ENCODE results near the gene C10orf71. TPM values are rescaled to one million over a fixed set of nuclear protein-coding genes. Genes with fewer than 3 reads are reported as not detected.

C10orf71 gene
- total and polyA plus RNA-seq, 2 experiments from 2014 or later = not detected

GRCh38 chr10:49282306-49282705, 16.7 kb upstream of the C10orf71 start:
- H3K4me1 ChIP-seq (ENCODE audit: insufficient read depth) = no peaks in the 10 kb centered on the region
- H3K4me2 ChIP-seq = no peak overlapping the region
- H3K36me3 ChIP-seq (replicated peaks; ENCODE audit: insufficient read depth, low read depth) = no peaks in the 10 kb centered on the region
- no peak overlapping the region for H3K4me3 ChIP-seq
- no peaks in the 10 kb centered on the region for H3K79me2 ChIP-seq
- H4K20me1 ChIP-seq (ENCODE audit: insufficient read depth, poor library complexity, severe bottlenecking) = no peaks in the 10 kb centered on the region
- no peaks in the 10 kb centered on the region for H3K9me3 ChIP-seq (ENCODE audit: low read depth)
- H2AFZ ChIP-seq = no peak overlapping the region
- peaks cover 9% of the 10 kb centered on the region for H3K27me3 ChIP-seq
- TF ChIP-seq EZH2phosphoT487 (IDR thresholded peaks at IDR 0.05; ENCODE audit: low read depth, severe bottlenecking, unreplicated experiment) = no peak
- no peak for TF ChIP-seq EZH2 (IDR thresholded peaks at IDR 0.05; ENCODE audit: borderline replicate concordance)
- no peak for TF ChIP-seq CTCF (IDR thresholded peaks at IDR 0.05; ENCODE audit: poor library complexity)
- no peaks in the 10 kb centered on the region for H3K9me2 ChIP-seq (replicated peaks; ENCODE audit: insufficient read depth)
- no peak overlapping the region for H3K27ac ChIP-seq
- DNase-seq (ENCODE audit: low spot score) = no peak
- 80% methylated on average over 3 of the region's 3 CpGs for WGBS (ENCODE audit: low lambda C conversion rate, missing lambda C conversion rate)

- Histone ChIP-seq H3K27ac (no peak overlapping the region), H3K36me3 (replicated peaks; ENCODE audit: insufficient read depth, low read depth) (no peaks in the 10 kb centered on the region), H3K4me2 (no peak overlapping the region), H4K20me1 (ENCODE audit: insufficient read depth, poor library complexity, severe bottlenecking) (no peaks in the 10 kb centered on the region), H3K4me1 (ENCODE audit: insufficient read depth) (no peaks in the 10 kb centered on the region), H3K4me3 (no peak overlapping the region), H3K9me2 (replicated peaks; ENCODE audit: insufficient read depth) (no peaks in the 10 kb centered on the region), H2AFZ (no peak overlapping the region), H3K9me3 (ENCODE audit: low read depth) (no peaks in the 10 kb centered on the region), H3K79me2 (no peaks in the 10 kb centered on the region), H3K27me3 (peaks cover 9% of the 10 kb centered on the region)
- DNase-seq (ENCODE audit: low spot score) = no peak
- TF ChIP-seq EZH2 (IDR thresholded peaks at IDR 0.05; ENCODE audit: borderline replicate concordance) (no peak), CTCF (IDR thresholded peaks at IDR 0.05; ENCODE audit: poor library complexity) (no peak), EZH2phosphoT487 (IDR thresholded peaks at IDR 0.05; ENCODE audit: low read depth, severe bottlenecking, unreplicated experiment) (no peak)
- 46% methylated on average over 12 of the region's 12 CpGs for WGBS (ENCODE audit: low lambda C conversion rate, missing lambda C conversion rate)
Measured at GRCh38 chr10:49282879-49283341, 16.1 kb upstream of the C10orf71 start.

- Histone ChIP-seq H3K9me2 (replicated peaks; ENCODE audit: insufficient read depth) (no peaks in the 10 kb centered on the region), H3K9me3 (ENCODE audit: low read depth) (no peaks in the 10 kb centered on the region), H3K27me3 (peaks cover 9% of the 10 kb centered on the region), H3K4me3 (no peak overlapping the region), H3K79me2 (no peaks in the 10 kb centered on the region), H3K4me1 (ENCODE audit: insufficient read depth) (no peaks in the 10 kb centered on the region), H2AFZ (no peak overlapping the region), H3K4me2 (no peak overlapping the region), H3K36me3 (replicated peaks; ENCODE audit: insufficient read depth, low read depth) (no peaks in the 10 kb centered on the region), H4K20me1 (ENCODE audit: insufficient read depth, poor library complexity, severe bottlenecking) (no peaks in the 10 kb centered on the region), H3K27ac (no peak overlapping the region)
- no peak for DNase-seq (ENCODE audit: low spot score)
- TF ChIP-seq EZH2phosphoT487 (IDR thresholded peaks at IDR 0.05; ENCODE audit: low read depth, severe bottlenecking, unreplicated experiment) (no peak), CTCF (IDR thresholded peaks at IDR 0.05; ENCODE audit: poor library complexity) (no peak), EZH2 (IDR thresholded peaks at IDR 0.05; ENCODE audit: borderline replicate concordance) (no peak)
- 94% methylated on average over 6 of the region's 6 CpGs for WGBS (ENCODE audit: low lambda C conversion rate, missing lambda C conversion rate)
Measured at GRCh38 chr10:49283491-49283890, 15.5 kb upstream of the C10orf71 start.

- no peak overlapping the region for H3K4me3 ChIP-seq
- no peak overlapping the region for H3K4me2 ChIP-seq
- no peak for DNase-seq (ENCODE audit: low spot score)
- peaks cover 3% of the 10 kb centered on the region for H3K27me3 ChIP-seq
- H3K79me2 ChIP-seq = no peaks in the 10 kb centered on the region
- 84% methylated on average over 5 of the region's 5 CpGs for WGBS (ENCODE audit: low lambda C conversion rate, missing lambda C conversion rate)
- H4K20me1 ChIP-seq (ENCODE audit: insufficient read depth, poor library complexity, severe bottlenecking) = no peaks in the 10 kb centered on the region
- H3K9me3 ChIP-seq (ENCODE audit: low read depth) = no peaks in the 10 kb centered on the region
- H2AFZ ChIP-seq = no peak overlapping the region
- H3K36me3 ChIP-seq (replicated peaks; ENCODE audit: insufficient read depth, low read depth) = no peaks in the 10 kb centered on the region
- no peaks in the 10 kb centered on the region for H3K4me1 ChIP-seq (ENCODE audit: insufficient read depth)
- TF ChIP-seq EZH2phosphoT487 (IDR thresholded peaks at IDR 0.05; ENCODE audit: low read depth, severe bottlenecking, unreplicated experiment) = no peak
- no peak for TF ChIP-seq EZH2 (IDR thresholded peaks at IDR 0.05; ENCODE audit: borderline replicate concordance)
- no peak for TF ChIP-seq CTCF (IDR thresholded peaks at IDR 0.05; ENCODE audit: poor library complexity)
- no peaks in the 10 kb centered on the region for H3K9me2 ChIP-seq (replicated peaks; ENCODE audit: insufficient read depth)
- H3K27ac ChIP-seq = no peak overlapping the region
Measured at GRCh38 chr10:49284356-49284755, 14.6 kb upstream of the C10orf71 start.
